Measurements from ENCODE around the gene PDLIM5.
"Not testable (repeated sequence)": the region's sequence is repeated elsewhere in the genome, so short reads cannot be mapped to it uniquely, and the experiment has no call there.

PDLIM5 gene

DNA sequence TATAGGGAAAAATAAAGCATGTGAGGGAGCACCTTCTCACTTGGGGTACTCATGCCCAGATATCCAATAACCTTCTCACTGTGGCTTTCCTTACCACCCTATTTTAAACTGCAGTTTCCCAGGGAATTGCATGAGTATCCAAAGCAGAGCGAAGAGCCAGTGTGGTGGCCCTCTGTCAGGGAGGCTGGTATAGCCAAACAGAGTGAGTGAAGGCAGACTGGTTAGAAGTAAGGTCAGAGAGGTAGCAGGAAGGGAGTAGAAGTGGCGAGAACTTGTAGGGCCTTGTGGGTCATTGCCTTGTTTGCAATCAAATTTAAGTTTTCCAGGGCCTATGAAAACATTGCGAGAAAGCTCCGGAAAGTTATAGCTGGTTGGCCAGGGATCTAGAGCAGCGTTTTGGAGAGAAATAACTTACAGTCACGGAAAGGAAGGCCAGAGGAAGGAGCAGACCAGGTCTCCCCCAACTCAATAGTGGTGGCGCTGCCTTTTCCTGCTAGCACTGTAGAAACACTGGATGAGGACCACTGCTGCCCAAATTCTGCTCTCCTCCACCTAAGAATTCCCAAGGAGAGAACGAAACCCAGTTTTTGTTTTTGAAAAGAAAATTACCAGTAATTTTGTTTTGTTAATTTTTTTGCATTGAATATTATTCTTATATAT lies 77.2 kb downstream of the PDLIM5 start:
- no peak for DNase-seq (ENCODE audit: low read depth)

DNA sequence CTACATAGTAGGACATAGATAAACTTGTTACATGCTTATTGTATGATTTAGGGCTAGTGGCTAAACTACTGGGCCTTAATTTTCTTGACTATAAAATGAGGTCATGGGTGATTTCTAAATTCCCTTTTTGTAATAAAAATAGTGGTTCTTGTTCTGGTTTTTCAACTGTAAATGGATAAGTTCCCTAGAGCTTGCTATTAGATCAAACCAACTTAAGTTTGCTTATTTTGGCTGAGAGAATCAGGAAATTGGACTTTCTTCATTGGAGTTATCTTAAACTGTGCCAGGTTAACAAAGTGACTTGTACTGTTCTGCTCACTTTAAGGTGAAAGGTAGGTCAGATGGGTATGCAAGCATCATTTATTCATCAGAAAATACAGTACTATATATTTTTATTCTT lies 78.3 kb downstream of the PDLIM5 start:
- peak; percentile 17 for DNase-seq (ENCODE audit: low read depth)

DNA sequence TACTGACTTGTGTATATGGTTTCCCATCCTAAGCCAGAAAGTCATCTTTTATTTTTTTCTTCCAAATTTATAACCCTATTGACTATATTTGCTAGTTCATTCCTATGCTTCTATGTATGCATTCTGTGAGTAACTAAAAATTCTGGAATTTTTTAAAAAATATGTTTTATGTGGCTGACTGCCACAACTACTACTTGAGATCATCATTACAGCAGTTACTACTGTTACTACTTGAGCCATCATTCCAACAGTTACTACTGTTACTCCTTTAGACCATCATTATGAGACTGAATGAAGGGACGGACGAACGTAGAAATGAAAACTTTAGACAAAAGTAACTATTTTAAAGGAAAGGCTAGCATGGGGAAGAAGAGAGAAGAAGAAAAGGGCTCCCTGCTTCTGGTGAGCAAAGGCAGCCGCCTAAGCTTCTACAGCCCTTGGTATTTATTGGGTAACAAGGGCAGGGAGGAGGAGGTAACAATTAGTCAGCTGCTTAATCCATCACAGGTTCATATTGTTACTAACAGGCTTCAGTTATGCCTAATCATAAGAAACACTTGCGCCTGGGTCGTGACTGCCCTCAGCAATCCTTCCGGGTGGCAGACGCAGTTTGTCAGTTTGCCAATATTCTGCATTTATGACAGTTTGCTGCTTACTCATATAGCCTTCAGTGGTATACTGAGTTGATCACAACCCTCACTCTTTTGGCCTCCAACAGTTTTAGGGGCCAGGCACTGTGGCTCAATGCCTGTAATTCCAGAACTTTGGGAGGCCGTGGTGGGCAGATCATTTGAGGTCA lies 80.4 kb downstream of the PDLIM5 start:
- peak; percentile 48 for DNase-seq (ENCODE audit: low read depth)

DNA sequence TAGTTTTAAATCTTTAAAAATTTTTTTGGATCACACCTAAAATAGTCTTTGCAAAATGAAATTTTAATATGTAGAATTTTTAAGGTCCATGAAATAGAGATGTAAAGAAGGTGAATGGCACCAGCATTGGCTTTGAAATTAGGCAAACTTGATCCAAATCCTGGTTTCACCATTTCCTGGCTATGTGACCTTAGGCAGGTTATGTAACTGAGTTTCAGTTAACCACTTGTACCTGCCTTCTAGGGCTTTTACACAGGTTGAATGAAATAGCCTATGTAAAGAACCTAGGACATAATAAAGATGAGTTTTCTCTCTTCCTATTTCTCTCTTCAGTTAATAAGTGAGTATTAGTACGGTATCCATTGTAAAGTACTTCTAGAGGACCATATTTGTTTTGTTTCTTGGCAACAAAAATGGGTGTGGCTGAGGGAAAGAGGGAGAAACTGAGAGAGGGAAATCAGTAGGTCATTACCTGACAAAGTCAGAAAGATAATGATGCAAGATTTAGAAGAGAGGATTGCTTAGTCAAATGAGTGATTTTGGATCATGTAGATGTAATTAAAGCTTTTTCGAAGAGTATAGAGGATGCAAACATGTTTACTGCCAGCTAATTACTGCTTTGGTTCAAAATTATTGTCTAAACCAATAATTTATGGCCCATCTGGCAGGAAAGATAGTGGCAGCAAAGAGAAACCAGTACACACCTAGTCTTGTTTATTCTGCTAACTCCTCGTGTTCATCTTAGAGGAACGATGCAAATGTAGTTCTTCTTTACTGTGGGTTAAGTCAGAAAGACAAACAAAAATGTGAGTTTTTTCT lies 81.9 kb downstream of the PDLIM5 start:
- no peak for DNase-seq (ENCODE audit: low read depth)

DNA sequence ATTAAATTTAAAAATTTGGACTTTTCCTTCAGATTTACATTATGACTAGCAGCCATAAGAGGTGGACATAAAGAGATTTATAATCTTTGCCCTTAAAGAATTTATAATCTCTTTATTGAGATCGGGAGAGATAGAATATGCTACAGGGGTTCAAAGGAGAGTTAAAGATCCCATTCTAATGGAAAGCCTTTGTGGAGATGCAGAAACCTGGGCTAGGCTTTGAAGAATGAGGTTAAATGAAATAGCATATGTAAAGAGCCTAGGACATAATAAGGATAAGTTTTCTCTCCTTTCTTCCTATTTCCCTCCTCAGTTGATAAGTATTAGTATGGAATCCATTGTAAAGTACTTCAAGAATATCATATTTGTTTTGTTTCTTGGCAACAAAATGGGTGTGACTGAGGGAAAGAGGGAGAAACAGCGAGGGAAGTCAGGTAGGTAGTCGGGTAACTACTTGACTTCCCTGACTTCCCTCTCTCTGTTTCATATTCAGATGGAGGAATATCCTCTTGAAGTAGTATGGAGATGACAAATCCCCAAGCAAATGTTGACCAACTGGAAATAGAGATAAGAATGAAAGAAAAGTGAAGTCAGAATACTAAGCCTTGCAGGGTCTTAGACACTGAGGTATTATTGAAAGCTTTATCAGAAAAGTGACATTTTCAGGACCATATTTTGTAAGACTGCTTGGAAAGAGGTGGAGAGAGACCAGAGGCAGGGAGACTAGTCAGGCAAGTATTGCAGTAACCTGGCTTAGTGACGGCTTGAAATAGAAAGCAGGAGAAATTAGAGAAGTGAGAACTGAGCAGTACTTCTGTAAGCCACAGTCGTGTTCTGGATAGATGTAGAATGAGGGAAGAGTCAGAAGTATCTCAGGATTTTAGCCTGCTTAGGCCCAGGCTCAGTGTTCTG lies 82.9 kb downstream of the PDLIM5 start:
- no peak for DNase-seq (ENCODE audit: low read depth)

GRCh38 chr4:94536049-94536448 lies 84.3 kb downstream of the PDLIM5 start:
- DNase-seq (ENCODE audit: low read depth) = no peak

DNA sequence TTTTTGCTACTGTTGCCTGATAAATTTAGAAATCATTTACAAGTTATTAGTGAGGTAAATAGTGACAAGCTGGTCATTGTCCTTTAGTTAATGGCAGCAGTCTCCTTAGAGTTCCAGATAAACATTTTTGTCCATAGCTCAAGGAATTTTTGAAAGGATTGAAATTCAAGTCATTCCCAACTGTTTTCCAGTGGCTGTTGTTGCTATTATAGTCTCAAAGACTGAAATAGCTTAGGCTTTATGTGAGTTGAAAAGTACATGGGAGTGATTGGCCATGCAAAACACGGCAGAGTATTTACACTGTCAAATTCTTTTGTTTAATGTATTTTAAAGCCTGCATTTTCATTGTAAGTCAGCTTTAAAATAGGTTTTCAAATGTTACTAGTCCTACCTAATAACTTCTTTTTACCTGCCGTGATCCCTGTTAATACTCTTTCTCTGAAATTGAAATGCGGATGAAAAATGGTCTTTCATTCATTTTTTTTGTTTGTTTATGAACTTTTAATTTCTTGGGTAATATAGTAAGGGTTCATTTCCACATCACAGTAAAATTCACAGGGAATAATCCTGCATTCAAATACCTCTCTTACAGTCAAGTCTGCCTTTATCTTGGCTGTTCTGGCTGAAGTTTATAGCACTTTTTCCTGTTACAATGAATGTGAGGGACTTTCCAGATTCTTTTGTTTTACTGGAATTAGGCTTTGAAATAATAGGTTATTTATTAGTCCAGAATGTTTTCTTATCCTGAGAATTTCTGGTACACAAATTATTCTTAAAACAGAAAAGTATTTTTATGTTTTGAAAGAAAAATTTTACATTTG lies 85.1 kb downstream of the PDLIM5 start:
- no peak for DNase-seq (ENCODE audit: low read depth)

DNA sequence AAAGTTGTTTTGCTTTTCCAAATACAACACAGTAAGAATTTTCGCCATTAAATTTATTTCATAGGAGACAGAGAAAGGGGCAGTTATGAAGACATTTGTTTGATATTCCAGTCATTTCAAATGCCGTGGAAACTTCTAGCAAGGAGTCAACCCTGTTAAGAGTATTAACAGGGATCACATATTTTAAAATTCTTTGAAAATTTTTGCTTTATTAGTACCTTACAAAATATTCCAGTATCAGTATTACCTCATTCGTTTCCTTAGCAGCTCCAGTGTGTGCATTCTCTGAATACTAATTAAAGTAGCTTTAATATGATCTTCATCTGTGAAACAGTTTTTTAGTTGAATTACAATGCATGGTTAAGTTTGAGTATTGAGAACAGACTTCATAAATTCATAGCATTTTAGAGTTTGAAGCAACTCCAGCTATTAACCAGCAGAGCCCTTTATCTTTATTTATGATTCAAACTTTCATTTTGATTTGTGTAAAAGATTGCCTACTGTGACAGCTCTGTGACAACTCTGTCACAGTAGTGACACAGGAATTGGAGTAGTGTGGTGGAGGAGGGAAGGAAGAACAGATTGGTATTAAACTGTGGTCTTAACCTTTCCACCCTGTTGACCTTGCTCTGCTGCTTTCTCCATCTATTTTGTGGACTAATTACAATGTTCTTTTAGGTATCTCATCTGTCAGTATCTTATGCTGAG lies 86.3 kb downstream of the PDLIM5 start:
- no peak for DNase-seq (ENCODE audit: low read depth)

DNA sequence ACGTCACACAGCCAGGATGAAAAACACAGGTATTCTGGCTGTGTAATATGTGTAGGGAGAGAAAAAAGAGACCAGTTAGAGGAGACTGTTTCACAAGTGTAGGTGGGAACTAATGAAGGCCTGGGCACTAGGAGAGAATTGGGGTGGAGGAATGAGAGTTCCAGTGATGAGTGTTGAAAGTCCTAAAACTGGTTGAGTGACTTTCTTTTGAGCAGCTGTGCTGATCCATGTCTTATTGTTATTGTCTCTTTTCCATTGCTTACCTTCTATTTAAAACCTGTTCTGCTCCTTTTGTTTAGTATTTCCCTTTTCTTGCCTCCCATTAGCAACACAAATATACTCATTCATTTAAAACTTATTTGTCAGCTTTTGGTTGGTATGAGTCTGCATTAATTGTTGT lies 88.7 kb downstream of the PDLIM5 start:
- DNase-seq (ENCODE audit: low read depth) = no peak

GRCh38 chr4:94544811-94545210 lies 93.1 kb downstream of the PDLIM5 start:
- no peak for DNase-seq (ENCODE audit: low read depth)

DNA sequence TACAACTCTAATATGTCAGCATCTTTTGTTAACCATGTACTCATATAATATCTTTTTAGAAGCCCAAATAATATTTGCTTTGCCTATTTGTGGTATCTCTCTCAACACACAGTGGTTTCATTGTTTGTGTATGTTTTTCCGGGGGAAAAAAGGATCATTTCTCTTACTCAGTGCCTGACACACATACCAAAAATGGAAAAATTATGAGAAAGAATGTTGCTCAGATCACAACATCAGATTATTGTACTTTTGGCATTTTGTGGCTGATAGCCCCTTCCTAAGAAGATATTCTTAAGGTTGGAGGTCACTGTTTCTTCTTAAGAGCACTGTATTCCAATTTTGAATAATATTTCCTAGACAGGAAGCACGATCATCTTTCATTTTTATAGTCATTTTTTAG lies 93.6 kb downstream of the PDLIM5 start:
- DNase-seq (ENCODE audit: low read depth) = no peak

DNA sequence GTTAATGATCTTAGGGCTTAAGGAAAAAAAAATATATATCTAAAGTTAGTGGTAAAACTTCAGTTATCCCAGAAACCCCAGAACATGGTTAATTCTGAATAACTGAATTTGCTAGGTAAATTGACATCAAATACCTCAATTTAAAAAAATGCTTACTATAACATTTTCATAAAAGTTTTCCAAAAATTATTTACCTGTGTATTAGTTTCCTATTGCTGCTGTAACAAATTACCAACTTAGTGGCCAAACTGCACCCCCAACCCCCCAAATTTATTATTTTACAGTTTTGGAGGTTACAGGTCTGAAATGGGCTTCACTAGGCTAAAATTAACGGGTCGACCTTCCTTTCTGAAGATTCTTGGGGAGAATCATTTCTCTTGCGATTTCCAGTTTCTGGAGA lies 95.2 kb downstream of the PDLIM5 start:
- DNase-seq (ENCODE audit: low read depth) = no peak

- DNase-seq (ENCODE audit: low read depth) = peak; percentile 17
Measured at GRCh38 chr4:94548571-94548970, 96.8 kb downstream of the PDLIM5 start.

DNA sequence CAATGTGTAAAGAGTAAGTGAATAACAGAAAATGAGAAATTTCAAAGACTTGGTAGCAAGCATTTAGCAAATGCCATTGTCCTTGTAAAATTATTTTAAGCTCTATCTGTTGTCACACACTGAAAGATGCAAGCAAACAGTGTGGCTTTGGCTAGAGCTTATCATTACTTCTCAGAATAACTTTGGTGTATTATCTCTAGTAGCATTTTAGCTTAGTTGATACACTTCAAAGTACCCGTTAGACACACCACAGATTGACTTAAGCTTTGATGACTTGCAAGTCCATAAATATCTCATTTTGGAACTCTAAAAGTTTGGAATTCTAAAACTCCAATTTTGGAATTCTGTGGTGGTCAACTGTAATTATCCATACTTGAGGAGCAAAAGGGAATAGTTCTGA lies 98.6 kb downstream of the PDLIM5 start:
- DNase-seq (ENCODE audit: low read depth) = no peak

DNA sequence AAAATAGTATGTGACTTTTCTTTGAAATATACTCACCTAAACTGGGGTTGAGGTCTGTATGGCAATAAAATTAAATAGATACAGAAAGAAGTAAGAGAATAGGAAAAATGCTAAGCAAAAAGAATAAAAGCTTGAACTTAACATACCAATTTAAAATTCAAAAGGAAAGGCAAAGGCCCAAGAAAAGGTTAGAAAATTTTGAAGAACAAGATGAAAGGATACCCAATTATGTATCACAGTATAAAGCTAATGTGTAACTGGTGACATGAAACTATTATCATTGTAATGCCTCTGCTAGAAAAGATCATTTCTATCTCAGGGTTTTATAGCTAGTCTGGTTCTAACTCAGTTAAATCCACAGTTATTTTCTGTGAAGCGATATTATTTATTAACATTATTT lies 99.1 kb downstream of the PDLIM5 start:
- no peak for DNase-seq (ENCODE audit: low read depth)

DNA sequence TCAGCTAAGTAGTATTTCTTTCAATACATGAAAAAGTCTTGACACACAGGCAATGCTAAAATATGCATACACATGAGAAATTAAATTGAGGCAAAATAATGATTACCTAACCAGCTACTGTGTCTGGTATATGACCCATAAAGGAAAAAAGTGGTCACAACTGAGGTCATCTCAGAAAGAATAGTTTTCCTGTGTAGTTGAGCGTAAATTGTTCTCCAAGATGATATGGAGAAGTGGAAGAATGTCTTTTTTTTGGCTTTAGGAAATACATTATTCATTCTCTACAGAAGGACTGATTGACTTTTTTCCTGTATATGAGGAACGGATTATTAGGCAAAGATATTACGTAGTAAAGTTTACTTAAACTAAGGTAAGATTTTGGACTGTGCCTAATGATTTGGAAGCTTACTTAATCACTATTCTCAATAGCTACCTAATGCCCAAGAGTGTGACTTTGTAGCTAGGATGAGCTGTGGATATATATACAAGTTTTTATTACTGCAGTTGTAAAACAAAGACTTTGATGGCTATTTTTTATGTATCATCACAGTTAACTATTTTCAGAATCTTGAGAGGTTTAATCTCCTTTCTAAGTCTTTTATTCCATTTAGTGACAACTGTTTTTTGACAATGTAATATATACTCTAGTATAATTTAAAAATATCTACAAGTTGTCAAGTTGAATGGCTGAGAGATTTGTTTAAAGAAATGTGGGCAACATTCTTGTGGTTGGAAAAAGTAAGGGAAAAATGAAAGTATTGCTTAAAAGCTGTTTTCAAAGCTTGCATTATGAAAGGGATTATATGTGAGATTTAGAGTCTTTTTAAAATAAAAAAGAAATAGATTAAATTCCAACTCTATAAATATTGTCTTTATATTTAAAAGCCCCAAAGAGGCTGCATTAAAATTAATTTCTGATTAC lies 100.2 kb downstream of the PDLIM5 start:
- peak; percentile 49 for DNase-seq (ENCODE audit: low read depth)

DNA sequence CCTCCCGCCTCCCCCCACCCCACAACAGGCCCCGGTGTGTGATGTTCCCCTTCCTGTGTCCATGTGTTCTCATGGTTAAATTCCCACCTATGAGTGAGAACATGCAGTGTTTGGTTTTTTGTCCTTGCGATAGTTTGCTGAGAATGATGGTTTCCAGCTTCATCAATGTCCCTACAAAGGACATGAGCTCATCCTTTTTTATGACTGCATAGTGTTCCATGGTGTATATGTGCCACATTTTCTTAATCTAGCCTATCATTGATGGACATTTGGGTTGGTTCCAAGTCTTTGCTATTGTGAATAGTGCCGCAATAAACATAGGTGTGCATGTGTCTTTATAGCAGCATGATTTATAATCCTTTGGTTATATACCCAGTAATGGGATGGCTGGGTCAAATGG lies 104.3 kb downstream of the PDLIM5 start:
- not testable (repeated sequence) for DNase-seq (ENCODE audit: low read depth)

DNA sequence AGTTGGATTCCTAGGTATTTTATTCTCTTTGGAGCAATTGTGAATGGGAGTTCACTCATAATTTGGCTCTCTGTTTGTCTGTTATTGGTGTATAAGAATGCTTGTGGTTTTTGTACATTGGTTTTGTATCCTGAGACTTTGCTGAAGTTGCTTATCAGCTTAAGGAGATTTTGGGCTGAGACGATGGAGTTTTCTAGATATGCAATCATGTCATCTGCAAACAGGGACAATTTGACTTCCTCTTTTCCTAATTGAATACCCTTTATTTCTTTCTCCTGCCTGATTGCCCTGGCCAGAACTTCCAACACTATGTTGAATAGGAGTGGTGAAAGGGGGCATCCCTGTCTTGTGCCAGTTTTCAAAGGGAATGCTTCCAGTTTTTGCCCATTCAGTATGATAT lies 105.9 kb downstream of the PDLIM5 start:
- not testable (repeated sequence) for DNase-seq (ENCODE audit: low read depth)

DNA sequence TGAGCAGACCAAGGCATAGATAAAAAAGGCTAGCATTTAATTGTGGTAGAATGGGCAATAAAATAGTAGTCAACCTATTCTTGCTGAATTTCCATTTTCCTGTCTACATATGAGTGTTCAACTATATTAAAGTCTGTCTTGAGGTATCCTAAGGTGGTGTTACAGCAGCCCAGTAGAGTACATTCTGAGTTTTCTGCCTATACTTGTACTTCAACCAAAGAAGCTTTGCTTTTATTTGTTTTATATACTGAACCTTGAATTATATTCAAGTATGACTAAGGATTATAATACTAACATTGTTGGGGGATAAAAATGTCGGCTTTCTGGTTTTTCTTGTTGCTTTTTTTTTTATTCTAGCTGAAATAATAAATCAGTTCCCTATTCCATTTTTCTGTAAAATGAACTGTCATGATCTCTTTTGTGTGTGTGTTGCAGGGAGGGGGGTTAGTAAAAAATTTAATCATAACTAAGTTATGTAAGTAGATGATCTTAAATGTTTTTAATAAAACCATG lies 106.7 kb downstream of the PDLIM5 start:
- no peak for DNase-seq (ENCODE audit: low read depth)

Measured in fibroblast of gingiva (primary cell).